ENCODE results near the gene NFIL3.
"Not testable (repeated sequence)": the region's sequence is repeated elsewhere in the genome, so short reads cannot be mapped to it uniquely, and the experiment has no call there.

The NFIL3 gene

DNA sequence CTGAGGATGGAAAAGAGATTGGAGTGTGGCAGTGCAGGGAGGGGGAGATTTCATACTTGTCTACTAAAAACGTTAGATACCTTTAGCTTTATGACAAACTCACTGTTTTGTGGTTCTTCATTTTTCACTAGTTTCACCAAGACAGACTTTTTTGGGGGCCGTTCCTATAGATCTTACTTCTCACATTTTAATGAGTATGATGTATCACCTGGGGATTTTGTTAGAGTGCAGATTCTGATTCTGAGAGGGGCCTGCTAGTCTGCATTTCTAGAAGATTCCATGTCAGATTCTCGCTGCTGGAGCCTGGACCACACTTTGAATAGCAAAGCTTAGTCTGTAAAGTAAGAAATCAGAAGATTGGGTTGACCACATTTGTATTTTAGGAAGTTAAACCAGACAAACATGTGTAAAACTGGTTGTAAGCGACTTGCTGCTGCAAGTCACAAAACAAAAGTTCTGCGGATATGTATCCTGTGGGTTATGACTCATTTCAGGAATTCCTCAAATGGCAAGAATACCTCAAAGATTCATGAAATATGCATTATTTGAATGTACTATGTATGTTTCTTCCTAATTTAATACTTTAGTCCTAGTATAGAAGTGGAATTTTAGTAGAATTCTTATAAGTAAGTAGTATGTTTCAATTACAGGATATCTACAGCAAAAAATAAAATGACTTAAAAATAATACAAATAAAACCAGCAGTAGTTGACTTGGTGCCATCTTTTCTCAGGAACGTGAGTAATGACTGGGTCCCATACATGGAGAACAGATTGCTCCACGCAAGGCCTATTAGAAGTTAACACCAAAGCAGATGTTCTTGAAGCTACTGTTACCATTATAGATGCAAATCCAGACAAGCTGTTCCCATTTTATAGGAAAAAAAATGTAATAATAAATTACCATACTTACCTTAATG lies 27.8 kb downstream of the NFIL3 start:
- peak; percentile 33 for DNase-seq (ENCODE audit: low read depth, low spot score)

DNA sequence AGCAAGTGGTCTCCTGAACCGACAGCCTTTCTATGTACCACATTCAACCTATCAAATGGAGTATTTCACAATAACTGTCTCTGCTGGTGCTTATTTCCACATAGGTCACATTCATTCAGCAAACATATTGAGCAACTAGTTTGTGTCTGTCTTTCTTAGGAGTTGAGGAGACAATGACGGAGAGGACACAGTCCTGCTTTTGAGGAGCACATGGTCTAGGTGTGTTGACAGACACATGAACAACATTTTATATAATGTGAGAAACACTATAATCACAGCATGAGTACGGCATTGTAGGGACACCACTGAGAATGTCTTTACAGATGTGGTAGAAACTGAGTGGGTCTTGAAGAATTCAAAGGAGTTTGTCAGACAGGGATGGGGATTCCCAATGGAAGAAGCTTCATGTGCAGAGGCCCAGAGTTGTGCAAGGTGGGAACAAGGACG lies 28.5 kb downstream of the NFIL3 start:
- no peak for DNase-seq (ENCODE audit: low read depth, low spot score)

DNA sequence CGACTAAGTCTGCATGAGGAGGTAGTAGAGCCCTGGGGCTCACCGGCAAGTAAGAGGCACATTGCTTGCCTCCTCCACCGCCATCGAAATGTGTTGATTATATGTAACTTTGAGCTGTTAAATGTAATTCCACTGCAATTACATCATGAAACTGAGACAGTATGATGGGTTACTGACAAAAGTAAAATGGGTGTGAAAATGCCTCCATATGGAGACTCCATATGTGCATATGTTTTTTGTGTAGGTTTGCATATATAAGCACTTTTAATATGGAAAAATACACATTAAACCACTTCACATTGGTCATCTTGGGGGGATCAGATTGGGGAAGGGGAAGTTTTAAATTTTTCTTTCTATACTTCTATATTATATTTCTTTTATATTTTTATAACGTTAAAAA lies 29.8 kb downstream of the NFIL3 start:
- DNase-seq (ENCODE audit: low read depth, low spot score): no peak

DNA sequence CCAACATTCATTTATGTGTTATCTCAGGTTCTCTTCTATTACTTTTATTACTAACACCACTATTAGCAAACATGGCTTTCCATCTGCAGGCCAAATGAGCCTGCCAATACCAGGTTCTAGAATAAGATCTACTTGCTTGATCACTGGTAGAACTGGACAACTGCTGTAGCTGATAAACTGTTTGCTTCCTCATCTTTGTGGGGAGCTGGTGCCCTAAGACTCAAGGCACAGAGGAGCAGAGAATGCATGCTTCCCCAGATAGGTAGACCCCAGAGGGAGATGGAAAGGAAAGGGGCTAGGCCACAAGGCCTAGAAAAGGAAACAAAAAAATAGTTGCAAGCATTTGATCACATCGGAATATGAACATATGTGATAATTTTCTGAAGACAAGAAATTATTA lies 31.2 kb downstream of the NFIL3 start:
- DNase-seq (ENCODE audit: low read depth, low spot score): no peak

DNA sequence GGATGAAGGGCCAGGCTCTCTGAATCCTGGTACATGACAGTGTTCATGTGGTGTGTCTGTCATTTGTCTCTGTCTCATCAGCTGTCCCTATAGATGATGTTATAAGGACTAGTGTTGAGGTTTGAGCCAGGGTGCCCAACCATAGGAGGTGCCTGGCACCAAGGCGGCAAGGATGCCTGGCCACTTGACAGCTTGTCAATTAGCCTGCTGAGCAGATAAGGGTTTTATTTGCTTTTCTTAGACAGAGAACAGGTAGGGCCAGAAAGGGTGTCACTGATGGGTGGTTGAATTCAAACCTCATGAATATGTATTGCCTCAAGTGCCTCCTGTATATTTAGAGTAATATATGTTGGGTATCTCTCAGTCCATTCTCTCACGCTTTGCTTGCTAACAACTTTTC lies 31.8 kb downstream of the NFIL3 start:
- no peak for DNase-seq (ENCODE audit: low read depth, low spot score)

DNA sequence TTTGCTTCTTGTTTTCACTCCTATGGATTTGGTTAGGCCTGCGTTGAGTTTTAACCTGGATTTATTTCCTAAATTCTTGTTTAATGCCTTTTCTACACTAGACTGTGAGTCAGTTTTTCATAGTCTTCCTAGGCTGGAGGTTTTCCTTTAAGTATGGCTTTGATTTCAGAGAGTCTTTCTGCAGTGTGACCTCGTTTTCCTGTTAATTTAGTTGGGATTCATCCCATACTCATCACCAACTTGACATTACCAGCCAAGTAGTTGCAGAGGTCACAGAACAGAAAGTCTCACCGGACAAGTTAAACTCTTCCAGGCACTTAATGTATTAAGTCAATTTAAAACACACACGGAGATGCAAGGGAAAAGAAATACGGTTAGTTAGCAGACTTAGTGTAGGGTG lies 32.2 kb downstream of the NFIL3 start:
- DNase-seq (ENCODE audit: low read depth, low spot score): no peak

DNA sequence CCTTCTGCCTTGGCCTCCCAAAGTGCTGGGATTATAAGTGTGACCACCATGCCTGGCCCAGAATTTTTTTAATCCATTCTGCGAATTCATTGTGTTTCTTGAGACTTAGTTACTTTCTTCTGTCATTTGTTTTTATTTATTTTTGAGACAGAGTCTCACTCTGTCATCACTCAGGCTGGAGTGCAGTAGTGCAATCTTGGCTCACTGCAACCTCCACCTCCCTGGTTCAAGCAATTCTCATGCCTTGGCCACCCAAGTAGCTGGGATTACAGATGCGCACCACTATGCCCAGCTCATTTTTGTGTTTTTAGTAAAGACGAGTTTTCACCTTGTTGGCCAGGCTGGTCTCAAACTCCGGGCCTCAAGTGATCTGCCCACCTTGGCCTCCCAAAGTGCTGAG lies 33.9 kb downstream of the NFIL3 start:
- DNase-seq (ENCODE audit: low read depth, low spot score): not testable (repeated sequence)

DNA sequence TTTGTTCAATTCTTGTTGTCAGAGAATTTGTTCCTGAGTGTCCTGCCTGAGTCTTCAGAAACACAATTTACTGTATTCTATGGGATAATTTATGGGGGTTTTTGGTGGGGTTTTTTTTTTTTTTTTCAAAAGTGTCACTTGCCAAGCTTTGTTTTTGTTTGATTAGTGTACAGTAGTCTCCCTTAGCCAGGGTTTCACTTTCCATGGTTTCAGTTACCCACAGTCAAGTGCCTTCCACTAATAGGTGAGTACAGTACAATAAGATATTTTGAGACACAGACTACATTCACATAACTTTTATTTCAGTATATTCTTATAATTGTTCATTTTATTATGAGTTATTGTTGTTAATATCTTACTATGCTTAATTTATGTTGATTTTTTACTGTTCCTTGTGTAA lies 36.9 kb downstream of the NFIL3 start:
- no peak for DNase-seq (ENCODE audit: low read depth, low spot score)

DNA sequence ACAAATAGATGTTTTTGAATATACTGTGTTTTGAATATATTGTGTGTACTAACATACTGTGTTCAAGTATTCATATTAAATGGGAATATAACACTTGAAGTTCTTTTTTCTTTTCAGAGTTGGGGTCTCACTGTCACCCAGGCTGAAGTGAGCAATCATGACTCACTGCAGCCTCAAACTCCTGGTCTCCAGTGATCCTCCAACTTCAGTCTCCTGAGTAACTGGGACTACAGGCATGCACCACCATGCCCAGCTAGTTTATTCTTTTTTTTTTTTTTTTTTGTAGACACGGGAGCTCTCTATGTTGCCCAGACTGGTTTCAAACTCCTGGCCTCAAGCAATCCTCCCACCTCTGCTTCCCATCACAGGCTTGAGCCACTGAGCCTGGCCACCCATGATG lies 38.7 kb downstream of the NFIL3 start:
- DNase-seq (ENCODE audit: low read depth, low spot score): no peak

DNA sequence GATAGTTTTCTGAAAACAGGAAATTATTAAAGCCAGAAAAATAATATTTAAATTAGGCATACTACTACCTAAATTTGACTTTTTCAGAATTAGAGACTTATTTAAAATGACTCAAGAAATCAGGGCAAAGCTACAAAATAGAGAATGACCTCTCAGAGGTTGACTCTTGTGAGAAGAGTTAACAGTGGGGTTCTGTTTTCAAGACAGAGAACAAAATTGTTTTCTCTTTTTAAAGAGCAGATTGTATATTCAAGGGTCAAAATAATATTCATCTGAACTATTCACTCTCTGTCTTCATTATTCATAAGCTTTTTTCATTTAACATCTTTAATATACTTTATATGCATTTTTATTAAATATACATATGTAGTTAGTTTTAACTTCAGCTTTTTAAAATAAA lies 40.1 kb downstream of the NFIL3 start:
- no peak for DNase-seq (ENCODE audit: low read depth, low spot score)

DNA sequence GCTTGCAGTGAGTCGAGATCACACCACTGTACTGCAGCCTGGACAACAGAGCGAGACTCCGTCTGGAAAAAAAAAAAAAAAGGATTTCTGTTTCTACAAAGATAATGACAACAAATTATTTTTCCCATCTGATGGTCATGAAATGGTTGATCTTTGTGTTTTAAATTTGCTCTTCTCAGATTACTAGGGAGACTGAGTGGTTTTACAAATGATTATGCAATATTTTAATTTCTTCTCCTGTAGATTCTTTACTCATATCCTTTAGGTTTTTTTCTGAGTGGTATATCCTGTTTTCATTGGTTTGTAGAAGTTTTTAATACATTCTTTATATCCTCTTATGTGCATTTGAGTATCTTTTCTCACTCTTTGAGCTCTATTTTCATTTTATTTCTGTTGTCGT lies 41.3 kb downstream of the NFIL3 start:
- no peak for DNase-seq (ENCODE audit: low read depth, low spot score)

DNA sequence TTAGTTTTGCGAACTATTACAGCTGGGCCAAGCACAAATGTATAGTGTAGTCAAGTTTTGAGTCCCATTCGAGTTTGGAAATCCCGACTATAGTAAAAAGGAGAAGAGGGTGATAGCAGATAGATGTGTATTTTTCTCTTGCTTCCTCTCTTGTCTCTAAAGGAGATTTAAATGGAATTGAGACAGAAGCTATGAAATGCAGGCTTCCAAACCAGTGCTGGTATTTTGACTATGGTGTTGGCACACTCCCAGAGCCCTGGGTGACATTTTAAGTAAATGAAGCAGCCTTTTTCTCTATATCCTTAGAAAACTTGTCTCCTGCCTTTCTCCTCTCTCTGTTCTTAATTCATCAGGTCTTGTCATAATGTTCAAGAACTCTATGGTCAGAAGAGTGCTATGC lies 44.2 kb downstream of the NFIL3 start:
- DNase-seq (ENCODE audit: low read depth, low spot score): no peak

DNA sequence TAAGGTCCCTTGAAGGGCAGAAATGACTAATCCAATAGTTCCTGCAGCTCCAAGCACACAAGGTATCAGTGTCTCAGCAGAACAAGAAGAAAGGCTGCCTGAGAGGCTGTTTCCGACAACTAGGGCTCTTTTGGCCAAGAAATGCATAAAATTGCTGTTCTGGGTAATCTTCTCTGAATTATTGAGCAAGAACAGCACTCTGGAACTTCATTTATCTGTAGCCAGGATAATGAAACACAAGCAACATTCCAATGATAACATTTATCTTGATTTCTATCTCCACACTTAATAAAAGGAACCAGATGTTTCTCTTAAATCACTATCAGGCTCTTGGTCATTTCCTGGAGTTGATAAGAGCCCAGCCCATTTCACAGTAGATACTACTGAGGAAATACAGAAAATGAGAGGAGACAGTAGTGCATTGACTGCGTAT lies 44.9 kb downstream of the NFIL3 start:
- no peak for DNase-seq (ENCODE audit: low read depth, low spot score)

DNA sequence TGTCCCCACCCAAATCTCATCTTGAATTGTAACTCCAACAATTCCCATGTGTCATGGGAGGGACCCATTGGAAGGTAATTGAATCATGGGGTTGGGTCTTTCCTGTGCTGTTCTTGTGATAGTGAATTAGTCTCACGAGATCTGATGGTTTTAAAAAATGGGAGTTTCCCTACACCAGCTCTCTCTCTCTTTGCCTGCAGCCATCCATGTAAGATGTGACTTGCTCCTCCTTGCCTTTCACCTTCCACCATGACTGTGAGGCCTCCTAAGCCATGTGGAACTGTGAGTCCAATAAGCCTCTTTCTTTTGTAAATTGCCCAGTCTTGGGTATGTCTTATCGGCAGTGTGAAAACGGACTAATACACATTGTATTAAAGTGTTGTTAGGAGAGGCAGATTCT lies 45.6 kb downstream of the NFIL3 start:
- not testable (repeated sequence) for DNase-seq (ENCODE audit: low read depth, low spot score)

DNA sequence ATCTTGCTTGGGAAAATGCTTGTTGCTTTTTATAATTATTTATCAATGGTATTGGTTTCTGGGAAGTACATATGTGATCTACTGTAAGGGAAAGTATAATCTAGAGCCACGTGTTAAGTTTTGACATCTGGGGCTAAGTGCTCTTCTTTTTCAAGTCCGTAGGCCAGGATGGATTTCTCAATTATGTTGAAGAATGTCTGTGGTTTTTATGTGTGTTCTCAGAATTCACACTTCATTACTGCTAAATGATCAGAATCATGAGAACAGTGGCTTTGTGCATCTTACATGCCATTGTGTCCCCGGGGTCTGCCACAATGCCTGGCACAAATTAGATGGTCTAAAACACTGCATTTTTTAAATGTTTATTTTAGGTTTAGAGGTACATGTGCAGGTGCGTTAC lies 47.4 kb downstream of the NFIL3 start:
- no peak for DNase-seq (ENCODE audit: low read depth, low spot score)

DNA sequence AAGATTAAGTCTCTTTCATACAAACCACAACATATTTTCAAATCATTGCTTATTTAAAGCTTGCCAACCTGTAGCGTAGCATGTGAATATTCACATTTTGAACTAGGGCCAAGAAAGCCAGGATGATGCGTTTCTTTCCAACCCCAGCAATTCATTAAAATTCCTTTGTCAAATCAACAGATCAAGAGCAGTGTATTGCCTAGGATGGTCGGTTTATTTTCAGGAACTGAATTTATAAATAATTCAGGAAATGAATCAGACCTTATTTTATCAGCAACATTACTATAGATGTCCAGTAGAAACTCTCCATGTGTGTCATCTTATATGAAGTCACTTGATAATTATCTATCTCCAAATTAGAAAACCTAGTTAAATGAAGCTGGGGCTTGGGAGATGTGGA lies 48.7 kb downstream of the NFIL3 start:
- DNase-seq (ENCODE audit: low read depth, low spot score): no peak

DNA sequence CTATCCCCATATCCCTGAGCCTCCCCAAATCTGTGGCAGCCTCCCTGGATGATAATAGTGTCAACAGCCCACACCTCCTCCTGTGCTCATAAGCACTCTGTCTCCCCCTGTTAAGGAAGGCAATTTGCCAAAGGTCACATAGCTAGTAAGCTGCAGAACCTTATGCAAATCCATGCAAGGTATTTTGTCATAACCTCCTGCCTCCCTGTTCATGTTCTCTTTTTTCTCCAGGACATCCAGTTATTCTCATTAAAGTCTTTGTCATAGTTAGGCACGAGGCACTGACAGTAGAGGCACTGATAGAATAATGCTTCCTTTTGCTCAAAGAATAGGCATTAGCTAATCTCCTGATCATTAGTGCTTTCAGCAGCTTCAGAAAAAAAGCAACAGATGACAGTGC lies 51.7 kb downstream of the NFIL3 start:
- DNase-seq (ENCODE audit: low read depth, low spot score): no peak

DNA sequence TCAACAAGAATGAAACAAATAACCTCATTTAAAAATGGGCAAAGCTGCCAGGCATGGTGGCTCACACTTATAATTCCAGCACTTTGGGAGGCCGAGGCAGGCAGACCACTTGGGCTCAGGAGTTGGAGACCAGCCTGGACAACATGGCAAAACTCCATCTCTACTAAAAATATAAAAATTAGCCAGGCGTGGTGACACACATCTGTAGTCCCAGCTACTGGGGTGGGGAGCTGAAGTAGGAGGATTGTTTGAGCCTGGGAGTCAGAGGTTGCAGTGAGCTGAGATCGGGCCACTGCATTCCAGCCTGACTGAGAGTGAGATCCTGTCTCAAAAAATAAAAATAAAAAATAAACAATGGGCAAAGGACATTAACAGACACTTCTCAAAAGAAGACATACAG lies 53.6 kb downstream of the NFIL3 start:
- not testable (repeated sequence) for DNase-seq (ENCODE audit: low read depth, low spot score)

DNA sequence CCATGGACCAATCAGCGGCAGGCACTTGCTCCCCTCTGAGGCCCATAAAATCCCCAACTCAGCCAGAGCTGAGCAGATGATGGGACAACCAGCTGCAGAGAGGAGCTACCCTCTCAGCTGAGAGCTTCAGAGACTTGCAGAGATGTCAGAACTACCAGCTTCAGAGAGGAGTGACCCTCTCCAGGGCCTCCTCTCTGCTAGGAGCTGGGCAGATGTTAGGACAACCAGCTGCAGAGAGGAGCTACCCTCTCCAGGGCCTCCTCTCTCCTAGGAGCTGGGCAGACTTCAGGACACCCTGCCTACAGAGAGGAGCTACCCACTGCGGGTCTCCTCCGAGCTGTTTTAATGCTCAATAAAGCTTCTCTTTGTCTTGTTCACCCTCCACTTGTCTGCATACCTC lies 58.9 kb downstream of the NFIL3 start:
- no peak for DNase-seq (ENCODE audit: low read depth, low spot score)

DNA sequence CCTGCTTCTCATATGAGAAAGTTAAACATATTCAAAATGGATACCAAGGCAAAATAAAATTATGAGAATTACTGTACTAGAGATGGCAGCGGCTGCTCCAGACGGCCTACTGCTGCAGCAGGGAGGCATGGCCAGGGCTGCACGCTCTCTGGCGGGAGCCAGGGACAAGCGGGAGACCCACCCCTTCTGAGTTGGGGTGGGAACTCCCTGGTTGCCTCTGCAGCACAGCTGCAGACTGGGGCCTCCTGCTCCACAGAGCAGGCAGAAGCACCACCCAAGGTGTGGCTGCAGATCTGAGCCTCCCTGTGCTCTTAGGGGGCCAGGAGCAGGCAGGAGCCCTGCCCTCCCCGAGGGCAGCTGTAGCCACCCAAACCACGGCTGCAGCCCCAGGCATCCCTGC lies 59.6 kb downstream of the NFIL3 start:
- no peak for DNase-seq (ENCODE audit: low read depth, low spot score)

DNA sequence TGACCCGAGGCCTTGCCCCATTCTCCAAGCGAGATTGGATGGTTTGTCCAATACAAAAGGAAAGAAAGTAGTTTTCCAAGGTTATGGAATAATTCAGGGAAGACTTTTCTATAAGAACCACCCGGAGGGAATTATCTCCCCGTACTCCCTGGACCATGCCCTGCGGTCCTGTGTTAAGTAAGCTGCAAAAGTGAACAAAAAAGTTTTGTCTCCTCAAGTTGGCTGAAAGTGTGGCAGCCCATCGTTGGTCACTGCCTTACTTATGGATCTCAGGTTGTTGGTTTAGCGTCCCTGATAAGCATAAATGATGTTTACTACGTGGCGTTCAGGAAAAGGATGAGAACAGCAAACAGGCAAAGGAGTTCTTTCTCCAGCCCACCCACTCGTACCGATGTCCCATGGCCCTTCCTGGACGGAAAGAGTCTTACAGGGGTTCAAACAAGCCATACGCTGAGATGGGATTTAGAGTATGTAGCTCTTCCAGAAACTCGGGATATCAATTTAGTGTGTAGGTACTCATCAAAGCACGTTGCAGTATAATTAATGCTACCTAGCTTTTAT lies 61.5 kb downstream of the NFIL3 start:
- no peak for DNase-seq (ENCODE audit: low read depth, low spot score)

DNA sequence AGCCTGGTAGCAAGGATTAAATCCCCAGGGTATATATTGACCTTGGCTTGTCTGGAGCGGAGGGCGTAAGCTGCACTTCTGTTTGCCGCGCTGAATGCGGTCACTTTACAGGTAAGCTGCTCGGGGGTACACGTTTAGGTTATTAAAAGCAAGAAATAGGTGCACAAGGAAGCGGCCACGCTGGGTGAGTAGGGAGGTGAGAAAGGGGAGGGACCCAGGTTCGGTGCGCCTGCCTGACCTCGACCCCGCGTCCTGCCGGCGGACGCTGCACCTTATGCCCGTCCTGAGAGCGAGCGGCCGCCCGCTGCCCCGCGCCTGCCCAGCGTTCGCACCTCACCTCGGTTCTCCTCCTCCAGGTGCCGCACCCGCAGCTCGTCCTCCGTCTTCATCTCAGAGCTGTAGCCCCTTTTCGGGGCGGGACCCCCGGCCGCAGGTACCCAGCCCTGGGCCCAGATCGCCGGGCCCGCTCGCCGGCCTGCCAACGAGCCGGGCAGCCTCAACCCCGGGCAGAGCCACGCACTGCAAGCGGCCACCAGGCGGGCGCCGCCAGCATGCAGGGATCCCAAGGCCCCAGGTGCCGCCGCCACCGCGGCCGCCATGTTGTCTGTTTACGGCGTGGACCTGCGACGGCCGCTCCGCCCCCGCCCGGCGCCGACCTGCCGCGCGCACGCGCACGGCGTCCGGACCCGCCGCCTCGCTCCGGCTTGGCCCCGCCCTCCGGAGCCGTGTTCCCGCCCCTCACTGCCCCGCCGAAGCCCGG lies 62.2 kb downstream of the NFIL3 start, which contains the start of gene AUH:
Gene AUH, minus strand, starts transcription at position 628 of the 760 bp plus-strand sequence. Its CDS starts 29 bp downstream, at position 599.
- DNase-seq (ENCODE audit: low read depth, low spot score): peak; percentile 36
